NCI-H2227 (cell line): ENCODE results near the gene IRX6.

Experiments used
- DNase-seq: peaks from one replicate; lab custom pipeline; 2025; ENCODE audit not compliant: unreplicated experiment; lab: John Stamatoyannopoulos, UW

IRX6 gene

GRCh38 chr16:55322327-55322726 lies 1.7 kb upstream of the IRX6 start:
- no peak for DNase-seq

DNA sequence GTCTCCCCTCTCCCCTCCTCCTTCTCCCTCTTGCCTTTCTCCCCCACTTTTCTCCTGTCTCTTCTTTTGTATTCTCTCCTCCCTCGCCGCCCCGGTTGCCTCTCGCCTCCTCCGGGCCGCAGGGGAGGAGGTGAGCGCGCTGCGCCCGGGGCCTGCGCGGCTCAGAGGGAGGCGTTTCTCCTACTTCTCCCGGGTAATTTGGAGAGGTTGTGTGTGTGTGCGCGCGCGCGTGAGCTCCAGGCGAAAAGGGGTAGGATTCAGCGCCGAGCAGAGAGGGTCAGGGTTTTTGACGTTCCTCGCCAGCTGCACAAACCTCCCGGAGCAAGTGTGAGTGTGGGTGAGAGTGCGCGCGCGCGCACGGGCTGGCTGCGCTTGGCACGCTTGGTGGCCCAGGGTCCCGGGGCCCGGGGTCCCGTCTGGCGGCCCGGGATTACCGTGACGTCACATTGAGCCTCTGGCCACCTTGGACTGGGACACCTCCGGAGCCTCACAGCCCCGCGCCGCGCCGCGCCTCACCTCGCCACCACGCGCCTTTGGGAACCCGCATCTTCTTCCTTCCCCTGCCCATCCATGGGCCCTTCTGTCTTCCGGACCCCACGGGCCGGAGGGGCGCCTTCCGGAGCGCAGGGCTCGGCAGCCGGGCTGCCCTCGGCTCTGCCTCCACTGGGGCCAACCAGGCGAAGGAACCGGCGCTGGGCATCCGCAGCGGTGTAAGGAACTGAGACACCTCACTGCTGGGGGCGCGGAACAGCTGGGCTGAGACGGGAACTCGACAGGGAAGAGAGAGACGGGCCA lies 479 bp downstream of the IRX6 start:
- peak; percentile 22 for DNase-seq

- no peak for DNase-seq
These were observed 1.1 kb downstream of the IRX6 start for GRCh38 chr16:55325080-55325447.

DNA sequence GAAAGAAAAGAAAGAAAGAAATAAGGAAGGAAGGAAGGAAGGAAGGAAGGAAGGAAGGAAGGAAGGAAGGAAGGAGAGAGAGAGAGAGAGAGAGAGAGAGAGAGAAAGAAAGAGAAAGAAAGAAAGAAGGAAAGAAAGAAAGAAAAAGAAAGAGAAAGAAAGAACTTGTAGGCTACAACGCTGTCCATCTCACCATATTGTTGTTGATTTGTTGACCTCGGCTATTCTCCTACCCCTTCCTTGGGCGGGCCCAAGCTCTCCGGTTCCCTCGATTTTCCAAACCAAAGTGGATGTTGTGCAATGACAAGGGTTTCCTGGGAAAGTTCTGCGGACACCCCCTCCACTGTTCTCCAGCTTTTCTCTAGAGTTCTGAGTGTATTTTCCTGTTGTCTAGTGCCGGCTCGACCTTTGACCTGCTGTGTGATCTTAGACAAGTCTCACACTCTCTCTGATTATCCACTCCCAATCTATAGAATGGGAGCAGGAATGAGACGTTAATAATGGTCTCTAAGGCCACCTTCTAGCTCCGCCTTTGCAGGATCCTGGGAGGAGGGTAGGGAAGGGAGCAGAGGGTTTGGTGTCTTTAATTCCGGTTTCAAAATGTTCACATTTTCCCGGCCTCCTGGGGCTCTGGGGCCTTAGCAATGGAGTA lies 1.6 kb downstream of the IRX6 start:
- no peak for DNase-seq

DNA sequence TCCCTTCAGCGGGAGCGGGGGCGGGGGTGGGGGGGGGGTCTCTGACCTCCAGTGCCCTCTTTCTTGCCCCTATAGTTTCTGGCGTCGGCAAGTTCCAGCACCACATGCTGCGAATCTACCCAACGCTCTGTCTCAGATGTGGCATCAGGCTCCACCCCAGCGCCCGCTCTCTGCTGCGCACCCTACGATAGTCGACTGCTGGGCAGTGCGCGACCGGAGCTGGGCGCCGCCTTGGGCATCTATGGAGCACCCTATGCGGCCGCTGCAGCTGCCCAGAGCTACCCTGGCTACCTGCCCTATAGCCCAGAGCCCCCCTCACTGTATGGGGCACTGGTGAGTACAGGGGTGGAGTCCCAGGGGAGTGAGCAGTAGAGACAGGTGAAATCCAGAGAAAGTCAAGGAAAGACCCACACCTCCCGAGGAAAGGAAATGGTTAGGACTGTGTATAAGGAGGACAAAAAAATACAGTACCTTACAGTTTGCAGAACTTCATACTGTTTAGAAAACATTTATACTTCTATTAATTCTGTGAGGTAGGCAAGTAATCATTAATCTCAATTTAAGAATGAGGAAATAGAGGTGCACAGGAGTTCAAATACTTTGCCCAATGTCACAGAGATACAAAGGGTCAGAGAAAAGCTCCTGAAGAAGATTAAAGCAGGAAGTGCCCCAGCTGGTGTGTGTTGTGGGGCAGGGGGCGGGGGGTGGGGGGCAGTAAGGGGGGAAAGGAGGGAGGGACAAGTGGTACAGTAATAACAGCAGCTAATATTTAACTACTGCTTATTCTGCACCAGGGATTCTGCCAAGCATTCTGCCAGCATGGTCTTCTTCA lies 2.5 kb downstream of the IRX6 start:
- no peak for DNase-seq

- DNase-seq = no peak
These were observed 4.9 kb downstream of the IRX6 start for GRCh38 chr16:55328611-55329569.

- no peak for DNase-seq
These were observed 5.9 kb downstream of the IRX6 start for GRCh38 chr16:55329791-55330428.

- no peak for DNase-seq
These were observed 7.0 kb downstream of the IRX6 start for GRCh38 chr16:55330781-55331647.

DNA sequence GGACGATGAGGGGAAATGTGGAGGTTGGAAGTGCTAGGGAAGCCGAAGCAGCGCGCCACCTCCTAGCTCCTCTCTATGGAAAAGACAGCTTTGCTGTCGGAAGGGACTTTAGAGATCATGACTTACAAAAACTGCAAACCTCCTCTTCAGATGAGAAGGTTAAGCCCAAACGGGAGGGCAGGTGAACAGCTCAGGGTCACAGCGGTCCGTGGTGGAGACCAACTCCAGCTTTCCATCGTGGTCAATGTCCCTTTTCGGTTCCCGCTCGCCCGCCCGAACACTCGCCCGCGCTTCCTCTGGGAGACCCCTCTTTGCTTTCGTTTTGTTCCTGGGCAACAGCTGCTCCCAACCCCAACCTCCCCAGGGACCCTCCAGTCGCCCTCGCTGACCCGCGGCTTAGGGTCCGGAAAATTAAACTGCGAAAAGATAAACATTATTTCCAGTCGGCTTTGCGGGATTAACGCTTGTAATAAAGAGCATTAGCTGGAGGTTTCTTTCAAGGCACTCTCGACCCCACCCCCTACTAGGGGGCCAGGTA lies 7.7 kb downstream of the IRX6 start:
- DNase-seq = no peak

GRCh38 chr16:55333684-55334083 lies 9.7 kb downstream of the IRX6 start:
- DNase-seq = no peak

GRCh38 chr16:55338646-55339045 lies 14.6 kb downstream of the IRX6 start:
- DNase-seq = peak; percentile 19

DNA sequence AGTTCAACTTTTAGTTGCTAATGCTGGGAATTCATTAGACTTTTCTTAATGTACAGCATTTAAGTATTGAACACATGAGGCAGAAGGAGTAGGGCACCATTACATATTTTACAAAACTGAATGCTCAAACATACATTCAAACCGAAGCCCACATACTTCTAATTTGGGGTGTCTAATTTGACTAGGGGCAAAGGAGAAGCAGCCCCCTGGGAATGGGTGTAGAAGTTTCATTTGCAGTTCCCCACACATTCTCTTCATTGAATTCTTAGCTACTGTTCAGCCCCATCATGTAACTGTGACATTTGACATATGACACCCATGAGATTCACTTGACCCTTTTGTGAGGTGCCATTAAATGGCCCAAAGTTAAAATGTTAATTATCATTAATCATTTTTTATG lies 16.4 kb downstream of the IRX6 start:
- no peak for DNase-seq

DNA sequence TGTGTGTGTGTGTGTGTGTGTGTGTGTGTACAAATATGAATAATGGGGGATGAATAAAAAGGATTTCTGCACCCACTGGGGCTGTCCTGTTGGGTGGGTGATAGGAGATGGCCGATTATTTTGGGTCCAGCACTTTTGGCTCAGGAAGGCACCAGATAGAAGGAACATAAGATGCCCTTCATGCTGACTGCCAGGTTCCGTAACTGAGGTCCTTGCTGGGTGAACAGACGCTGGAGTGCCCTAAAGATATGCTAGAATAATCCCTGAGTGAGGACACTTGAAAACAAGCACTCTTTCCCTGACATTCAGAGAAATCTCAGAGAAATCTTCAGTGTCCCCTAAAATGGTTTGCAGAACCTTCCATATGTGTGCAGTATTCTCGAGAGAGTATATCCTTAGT lies 17.7 kb downstream of the IRX6 start:
- no peak for DNase-seq

DNA sequence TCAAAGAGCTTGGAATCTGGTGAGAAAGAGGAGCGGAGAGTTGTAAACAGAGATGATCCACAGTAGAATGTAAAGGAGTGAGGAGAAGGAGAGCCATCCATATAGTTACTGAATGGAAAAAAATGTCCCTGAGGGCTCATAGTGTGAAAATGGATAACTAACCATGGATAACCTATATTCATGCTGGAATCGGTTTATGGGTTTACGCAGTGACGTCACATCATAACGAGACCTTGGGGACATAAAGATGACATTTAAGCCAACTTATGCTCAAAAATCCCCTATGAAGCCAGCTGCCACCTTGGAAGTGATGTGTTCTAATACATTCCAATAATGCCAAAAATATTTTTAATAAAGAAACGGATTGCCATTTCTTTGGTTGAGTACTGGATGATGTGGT lies 22.5 kb downstream of the IRX6 start:
- DNase-seq = no peak

DNA sequence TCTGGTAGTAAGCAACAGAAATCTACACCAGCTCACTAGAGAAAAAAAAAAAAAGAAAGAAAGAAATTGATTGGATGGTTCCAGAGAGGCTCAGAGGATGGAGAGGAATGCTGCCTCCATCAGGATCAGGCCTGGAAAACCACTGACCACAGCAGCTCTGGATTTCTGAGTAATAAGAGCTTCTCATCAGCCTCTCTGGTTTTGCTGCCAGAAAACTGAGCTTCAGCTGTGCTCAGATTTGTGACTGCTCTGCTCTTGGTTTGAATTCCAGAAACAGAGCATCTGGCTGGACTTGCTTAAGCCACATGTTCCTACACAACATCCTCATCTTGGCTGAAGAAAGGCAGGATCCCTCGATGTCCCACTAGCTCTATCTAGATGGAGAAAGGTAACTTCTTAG lies 25.9 kb downstream of the IRX6 start:
- no peak for DNase-seq

GRCh38 chr16:55350984-55351383 lies 27.0 kb downstream of the IRX6 start:
- DNase-seq = no peak

DNA sequence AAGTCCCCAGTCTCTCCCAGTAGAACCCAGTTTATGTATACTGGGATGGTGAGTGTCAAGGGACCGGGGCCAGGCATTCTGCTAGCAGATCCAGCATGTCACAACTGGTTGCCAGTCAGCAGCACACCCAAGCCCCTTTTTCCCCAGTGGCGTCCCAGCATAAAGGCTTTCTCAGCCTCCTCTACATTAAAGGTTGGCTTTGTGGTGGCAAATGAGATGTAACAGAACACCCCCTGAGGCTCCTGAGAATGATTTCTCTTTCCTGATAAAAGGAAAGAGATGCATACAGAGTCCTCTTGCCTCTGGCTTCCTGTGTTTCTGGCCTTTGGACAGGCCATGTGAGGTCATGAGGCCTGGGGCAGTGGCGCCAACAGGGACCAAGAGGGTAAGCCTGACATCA lies 27.9 kb downstream of the IRX6 start:
- DNase-seq = no peak

DNA sequence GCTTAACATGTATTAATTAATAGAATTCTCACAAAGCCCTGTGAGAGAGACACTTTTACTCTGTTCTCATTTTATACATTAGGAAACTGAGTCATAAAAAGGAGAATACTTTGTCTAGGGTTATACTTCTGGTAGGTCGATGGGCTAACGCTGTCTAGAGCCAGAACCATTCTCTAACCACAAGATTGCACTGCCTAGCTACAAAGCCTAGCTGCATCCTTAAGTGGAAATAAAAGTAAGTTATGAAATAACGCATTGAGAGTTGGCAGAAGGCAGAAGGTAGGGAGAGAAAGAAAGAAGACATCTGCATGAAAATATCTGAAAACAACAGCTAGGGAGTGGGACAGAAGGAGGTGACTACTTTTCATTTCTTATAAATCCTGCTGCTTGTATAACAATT lies 33.2 kb downstream of the IRX6 start:
- DNase-seq = no peak

DNA sequence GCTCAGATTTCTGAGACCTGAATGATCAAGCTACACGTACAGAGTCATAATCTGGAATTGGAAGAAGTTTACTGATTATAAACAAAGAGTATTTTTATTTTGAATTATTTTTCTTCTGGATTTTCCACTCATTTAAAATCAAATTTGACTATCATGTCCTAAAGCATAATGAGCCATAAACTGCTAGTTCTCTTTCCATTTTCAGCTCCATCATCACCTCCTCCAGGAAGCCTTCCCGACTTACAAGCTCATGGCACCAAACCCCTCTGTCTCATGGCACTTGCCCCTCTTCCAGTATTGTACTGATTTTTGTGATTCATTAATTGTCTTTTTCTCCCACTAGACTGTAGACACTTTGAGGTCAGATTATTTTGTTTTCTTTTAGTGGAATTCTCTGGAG lies 35.9 kb downstream of the IRX6 start:
- no peak for DNase-seq
